ENCODE results near the gene ADAMTS12. TPM values are rescaled to one million over a fixed set of nuclear protein-coding genes. Genes with fewer than 3 reads are reported as not detected.

ADAMTS12 gene
- total RNA-seq, 4 donors from 2014 or later, result 0.60 to 4.1 (median 1.3) TPM

DNA sequence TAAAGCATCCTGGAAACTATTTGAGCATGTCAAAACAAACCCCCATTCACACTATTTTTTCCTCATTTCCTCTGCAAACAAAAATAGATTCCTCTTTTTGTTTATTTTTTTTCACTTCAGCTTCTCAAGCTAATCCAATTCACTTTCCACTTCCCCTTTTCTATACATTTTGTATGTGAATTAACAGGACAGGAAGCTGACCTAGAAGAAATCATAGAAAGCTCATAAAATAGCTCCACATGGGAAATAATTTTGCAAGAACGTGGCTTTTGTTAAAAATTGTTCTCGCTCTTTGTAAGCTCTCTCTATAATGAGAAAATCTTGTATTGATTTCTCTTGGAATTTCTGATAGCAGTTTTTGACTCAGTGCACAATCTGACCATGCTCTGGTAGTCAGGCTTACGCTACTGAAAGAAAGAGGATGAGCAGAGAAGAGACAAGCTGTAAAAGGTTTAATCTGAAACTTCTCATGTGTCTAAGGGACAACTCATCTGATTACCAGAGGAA lies 215.8 kb downstream of the ADAMTS12 start:
- H3K4me3 ChIP-seq, result no peak overlapping the region
- in situ Hi-C loops (cut with MboI; ENCODE audit: low pct_ligation_motif_present in 1 of 4, low pct_unique_long_range_greater_than_20kb in 1 of 4, low sequenced_read_pairs in 3 of 4), result no loop called here
- no peaks in the 10 kb centered on the region for H3K27me3 ChIP-seq
- DNase-seq, result no peak
- WGBS, 2 donors (ENCODE audit: low coverage in 1 of 2), result 49 to 59% methylated on average over 3 of the region's 3 CpGs
- no peaks in the 10 kb centered on the region for H3K4me1 ChIP-seq
- no peaks in the 10 kb centered on the region for H3K9me3 ChIP-seq
- no peak for TF ChIP-seq POLR2A (IDR thresholded peaks at IDR 0.05)
- TF ChIP-seq CTCF (IDR thresholded peaks at IDR 0.05), result no peak
- TF ChIP-seq EP300 (IDR thresholded peaks at IDR 0.05; ENCODE audit: low read depth), result no peak
- no peak for TF ChIP-seq POLR2AphosphoS5 (IDR thresholded peaks at IDR 0.05)
- H3K27ac ChIP-seq, result no peak overlapping the region
- H3K36me3 ChIP-seq, result no peaks in the 10 kb centered on the region
- intact Hi-C loops (cut with DNase I; ENCODE audit: low total_unique reads), result no loop called here

- in situ Hi-C loops (cut with MboI; ENCODE audit: low pct_ligation_motif_present in 1 of 4, low pct_unique_long_range_greater_than_20kb in 1 of 4, low sequenced_read_pairs in 3 of 4) (no loop called here), intact Hi-C loops (cut with DNase I; ENCODE audit: low total_unique reads) (no loop called here)
- 97 to 100% methylated on average over 1 of the region's 1 CpG for WGBS, 2 donors (ENCODE audit: low coverage in 1 of 2)
- Histone ChIP-seq H3K4me3 (no peak overlapping the region), H3K9me3 (no peaks in the 10 kb centered on the region), H3K27me3 (no peaks in the 10 kb centered on the region), H3K36me3 (no peaks in the 10 kb centered on the region), H3K27ac (no peak overlapping the region), H3K4me1 (no peaks in the 10 kb centered on the region)
- no peak for DNase-seq
- TF ChIP-seq POLR2AphosphoS5 (IDR thresholded peaks at IDR 0.05), result no peak
- TF ChIP-seq CTCF (IDR thresholded peaks at IDR 0.05), result no peak
- TF ChIP-seq EP300 (IDR thresholded peaks at IDR 0.05; ENCODE audit: low read depth), result no peak
- TF ChIP-seq POLR2A (IDR thresholded peaks at IDR 0.05), result no peak
Observed at GRCh38 chr5:33671700-33672291, 220.0 kb downstream of the ADAMTS12 start.

GRCh38 chr5:33662722-33663427 lies 228.9 kb downstream of the ADAMTS12 start:
- WGBS, 2 donors (ENCODE audit: low coverage in 1 of 2), result 70 to 76% methylated on average over 7 to 8 of the region's 8 CpGs
- H3K9me3 ChIP-seq, result no peaks in the 10 kb centered on the region
- no peak for TF ChIP-seq CTCF (IDR thresholded peaks at IDR 0.05)
- TF ChIP-seq EP300 (IDR thresholded peaks at IDR 0.05; ENCODE audit: low read depth), result no peak
- no peak for TF ChIP-seq POLR2A (IDR thresholded peaks at IDR 0.05)
- TF ChIP-seq POLR2AphosphoS5 (IDR thresholded peaks at IDR 0.05), result no peak
- no peak overlapping the region for H3K27ac ChIP-seq
- in situ Hi-C loops (cut with MboI; ENCODE audit: low pct_ligation_motif_present in 1 of 4, low pct_unique_long_range_greater_than_20kb in 1 of 4, low sequenced_read_pairs in 3 of 4) (no loop called here), intact Hi-C loops (cut with DNase I; ENCODE audit: low total_unique reads) (no loop called here)
- no peaks in the 10 kb centered on the region for H3K36me3 ChIP-seq
- no peaks in the 10 kb centered on the region for H3K4me1 ChIP-seq
- no peak overlapping the region for H3K4me3 ChIP-seq
- no peak for DNase-seq
- no peaks in the 10 kb centered on the region for H3K27me3 ChIP-seq

DNA sequence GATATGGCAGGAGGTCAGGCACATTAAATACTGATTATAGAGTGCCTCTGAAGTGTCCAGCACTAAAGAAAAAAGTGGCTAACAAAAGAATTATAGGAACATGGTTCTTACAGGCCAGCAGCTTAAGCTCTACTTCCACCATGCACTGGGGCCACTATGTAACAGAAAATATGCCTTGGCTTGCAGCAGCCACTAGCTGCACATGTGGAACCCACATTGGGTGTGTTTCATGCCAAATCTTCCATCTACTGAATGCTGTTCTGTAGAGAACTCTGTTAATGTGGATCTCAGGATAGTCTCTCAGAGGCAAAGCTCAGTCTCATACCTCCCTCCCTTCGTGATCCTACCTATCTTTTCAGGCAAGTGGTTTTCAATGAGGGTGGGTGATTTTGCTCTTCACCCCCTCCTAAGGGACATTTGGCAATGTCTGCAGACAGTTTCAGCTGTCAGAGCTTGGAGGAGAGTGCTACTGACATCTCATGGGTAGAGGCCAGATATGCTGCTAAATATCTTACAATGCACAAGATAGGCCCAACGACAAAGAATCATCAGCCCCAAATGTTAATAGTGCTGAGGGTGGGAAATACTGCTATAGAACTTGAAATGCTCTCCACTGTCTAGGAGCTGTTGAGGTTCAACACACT lies 232.1 kb downstream of the ADAMTS12 start:
- Histone ChIP-seq H3K4me3 (no peak overlapping the region), H3K4me1 (no peaks in the 10 kb centered on the region), H3K9me3 (no peaks in the 10 kb centered on the region), H3K27ac (no peak overlapping the region), H3K36me3 (no peaks in the 10 kb centered on the region), H3K27me3 (no peaks in the 10 kb centered on the region)
- in situ Hi-C loops (cut with MboI; ENCODE audit: low pct_ligation_motif_present in 1 of 4, low pct_unique_long_range_greater_than_20kb in 1 of 4, low sequenced_read_pairs in 3 of 4) (no loop called here), intact Hi-C loops (cut with DNase I; ENCODE audit: low total_unique reads) (no loop called here)
- DNase-seq, result no peak
- 79% methylated on average over 2 of the region's 2 CpGs; no CpG with 5 or more reads in 1 of the 2 donors for WGBS, 2 donors (ENCODE audit: low coverage in 1 of 2)
- TF ChIP-seq POLR2AphosphoS5 (IDR thresholded peaks at IDR 0.05) (no peak), EP300 (IDR thresholded peaks at IDR 0.05; ENCODE audit: low read depth) (no peak), POLR2A (IDR thresholded peaks at IDR 0.05) (no peak), CTCF (IDR thresholded peaks at IDR 0.05) (no peak)

All from transverse colon (tissue), 4 donors.